GM21717 (cell line): ENCODE data around the gene ABCC6.

Experiments
- ATAC-seq: cut with Tn5 transposase; IDR thresholded peaks from one replicate; pipeline ENCODE4 v1.9.1; 2021; ENCODE audit warnings: mild to moderate bottlenecking, moderate library complexity; ENCODE audit not compliant: unreplicated experiment

Gene ABCC6

DNA sequence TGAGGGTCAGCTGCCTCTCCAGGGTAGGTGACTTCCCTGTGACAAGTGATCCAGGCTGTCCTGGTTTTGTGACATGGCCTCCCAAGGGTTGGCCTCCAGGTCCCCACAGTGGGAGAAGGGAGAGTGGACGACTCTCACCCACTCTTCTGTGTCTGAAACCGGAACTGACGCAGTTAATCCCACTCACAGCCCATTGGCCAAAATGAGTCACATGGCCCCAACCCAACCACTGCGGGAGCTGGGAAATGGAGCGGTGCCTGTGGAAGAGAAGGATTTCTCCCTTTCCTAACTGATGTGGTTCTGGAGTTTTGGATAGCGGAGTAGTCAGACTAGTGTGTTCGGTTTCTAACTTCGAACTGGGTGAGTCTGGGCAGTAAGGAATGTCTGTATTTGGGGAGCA, 79.4 kb downstream of the ABCC6 start:
- no peak for ATAC-seq

DNA sequence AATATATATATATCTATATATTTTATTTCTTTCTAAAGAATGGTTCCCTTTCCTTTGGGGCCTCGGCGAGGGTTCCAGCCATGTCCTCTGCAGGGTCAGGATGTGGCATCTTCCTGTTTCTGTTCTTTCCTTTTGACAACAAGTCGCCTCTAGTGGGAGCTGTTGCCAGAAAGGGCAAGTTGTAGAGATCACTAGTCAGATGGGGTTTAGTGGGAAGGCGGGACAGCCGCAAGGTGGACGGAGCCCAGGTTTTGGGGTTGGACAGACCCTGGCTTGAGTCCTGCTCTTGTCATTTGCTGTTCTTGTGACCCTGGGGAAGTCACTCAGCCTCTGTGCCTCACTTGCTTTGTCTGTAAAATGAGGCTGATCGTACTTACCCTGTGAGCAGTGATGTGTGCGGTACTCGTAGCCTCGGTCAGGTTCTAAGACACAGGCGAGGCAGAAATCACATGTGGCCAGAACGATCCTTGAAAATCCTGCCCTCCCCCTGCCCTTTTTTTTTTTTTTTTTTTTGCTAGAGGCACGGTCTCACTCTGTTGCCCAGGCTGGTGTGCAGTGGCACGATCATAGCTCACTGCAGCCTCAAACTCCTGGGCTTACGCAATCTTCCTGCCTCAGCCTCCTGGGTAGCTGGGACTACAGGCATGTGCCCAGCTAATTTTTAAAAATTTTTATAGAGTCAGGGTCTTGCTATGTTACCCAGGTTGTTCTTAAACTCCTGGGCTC, 80.1 kb downstream of the ABCC6 start:
- no peak for ATAC-seq

- no peak for ATAC-seq
Measured at GRCh38 chr16:16141784-16142396, 81.4 kb downstream of the ABCC6 start.

GRCh38 chr16:16141141-16141540, 82.2 kb downstream of the ABCC6 start:
- ATAC-seq = no peak

GRCh38 chr16:16140537-16140936, 82.8 kb downstream of the ABCC6 start:
- ATAC-seq = no peak

GRCh38 chr16:16139806-16140205, 83.5 kb downstream of the ABCC6 start:
- ATAC-seq = no peak

- no peak for ATAC-seq
Measured at GRCh38 chr16:16139061-16139460, 84.2 kb downstream of the ABCC6 start.

- ATAC-seq = no peak
Measured at GRCh38 chr16:16138034-16138635, 85.2 kb downstream of the ABCC6 start.

DNA sequence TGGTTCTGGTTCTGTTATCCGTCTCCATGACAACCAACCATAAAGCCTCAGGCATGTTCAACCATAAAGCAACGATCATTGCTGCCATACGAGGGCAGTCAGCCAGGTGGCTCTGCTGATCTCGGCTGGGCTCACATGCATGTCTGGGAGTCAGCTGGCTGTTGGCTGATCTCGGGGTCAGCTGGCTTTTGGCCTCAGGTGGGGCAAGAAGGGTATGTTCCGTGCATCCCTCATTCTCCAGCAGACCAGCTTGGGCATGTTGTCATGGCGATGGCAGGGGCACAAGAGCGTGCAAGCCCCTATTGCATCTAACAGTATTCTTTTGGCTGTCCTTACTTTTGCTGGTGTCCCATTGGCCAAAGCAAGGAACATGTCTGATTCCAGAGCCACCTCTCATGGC, 86.2 kb downstream of the ABCC6 start:
- ATAC-seq = no peak

- ATAC-seq = no peak
Measured at GRCh38 chr16:16136588-16136987, 86.7 kb downstream of the ABCC6 start.

GRCh38 chr16:16133943-16134604, 89.2 kb downstream of the ABCC6 start:
- ATAC-seq = no peak

- ATAC-seq = no peak
Measured at GRCh38 chr16:16131659-16132058, 91.6 kb downstream of the ABCC6 start.

GRCh38 chr16:16131204-16131603, 92.1 kb downstream of the ABCC6 start:
- ATAC-seq = no peak

- no peak for ATAC-seq
Measured at GRCh38 chr16:16127469-16128116, 95.7 kb downstream of the ABCC6 start.

DNA sequence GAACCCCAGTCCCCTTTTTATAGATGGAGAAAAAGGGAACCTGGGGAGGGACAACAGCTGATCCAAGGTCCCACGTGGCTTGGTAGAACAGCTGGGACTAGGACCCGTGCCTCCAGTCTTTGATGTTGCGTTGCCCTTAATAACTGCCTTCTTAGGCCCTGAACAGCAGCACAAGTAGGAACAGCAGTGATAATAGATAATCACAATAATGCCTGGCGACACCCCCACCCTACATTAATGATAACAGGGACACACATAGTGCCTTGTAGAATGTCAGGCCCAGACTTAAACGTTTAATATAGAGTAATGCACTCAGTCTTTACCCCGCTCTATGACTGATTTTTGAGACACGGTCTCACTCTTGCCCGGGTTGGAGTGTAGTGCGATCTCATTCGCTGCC, 96.4 kb downstream of the ABCC6 start:
- ATAC-seq = no peak

DNA sequence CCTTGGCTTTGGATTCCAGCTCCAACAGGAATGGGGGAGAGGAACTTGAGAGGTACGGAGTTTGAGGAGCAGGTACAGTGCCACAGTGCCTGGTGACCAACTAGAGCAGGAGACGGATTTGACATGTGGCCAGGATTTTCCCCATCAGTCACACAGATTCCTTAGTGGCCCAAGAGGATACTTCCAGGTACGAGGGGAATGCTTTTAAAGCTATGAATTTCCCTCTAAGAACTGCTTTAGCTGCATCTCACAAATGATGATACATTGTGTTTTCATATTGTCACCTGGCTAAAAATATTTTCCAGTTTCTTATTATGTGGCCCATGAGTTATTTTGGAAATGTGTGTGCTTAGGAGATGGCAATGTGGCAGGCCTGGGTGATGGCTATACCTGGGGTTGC, 98.3 kb downstream of the ABCC6 start:
- no peak for ATAC-seq

DNA sequence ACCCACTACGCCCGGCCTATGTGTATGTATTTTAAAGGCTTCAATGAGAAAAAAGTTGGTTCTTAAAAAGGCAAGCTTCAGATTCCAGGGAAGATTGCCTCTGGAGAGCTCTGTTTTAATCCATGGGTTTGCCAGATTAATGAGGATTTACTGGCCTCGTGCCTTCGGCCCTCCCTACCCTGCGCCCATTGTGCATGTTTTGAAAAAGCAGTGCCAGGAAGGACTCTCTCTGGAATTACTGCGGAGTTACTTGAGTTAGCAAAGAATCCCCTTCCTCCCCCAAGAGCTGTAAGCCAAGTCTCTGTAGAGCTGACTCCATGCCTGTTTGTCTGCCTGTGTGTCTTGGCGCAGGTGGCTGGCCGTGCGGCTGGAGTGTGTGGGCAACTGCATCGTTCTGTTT, 98.9 kb downstream of the ABCC6 start:
- no peak for ATAC-seq

GRCh38 chr16:16122264-16122663, 101.0 kb downstream of the ABCC6 start:
- ATAC-seq = no peak

DNA sequence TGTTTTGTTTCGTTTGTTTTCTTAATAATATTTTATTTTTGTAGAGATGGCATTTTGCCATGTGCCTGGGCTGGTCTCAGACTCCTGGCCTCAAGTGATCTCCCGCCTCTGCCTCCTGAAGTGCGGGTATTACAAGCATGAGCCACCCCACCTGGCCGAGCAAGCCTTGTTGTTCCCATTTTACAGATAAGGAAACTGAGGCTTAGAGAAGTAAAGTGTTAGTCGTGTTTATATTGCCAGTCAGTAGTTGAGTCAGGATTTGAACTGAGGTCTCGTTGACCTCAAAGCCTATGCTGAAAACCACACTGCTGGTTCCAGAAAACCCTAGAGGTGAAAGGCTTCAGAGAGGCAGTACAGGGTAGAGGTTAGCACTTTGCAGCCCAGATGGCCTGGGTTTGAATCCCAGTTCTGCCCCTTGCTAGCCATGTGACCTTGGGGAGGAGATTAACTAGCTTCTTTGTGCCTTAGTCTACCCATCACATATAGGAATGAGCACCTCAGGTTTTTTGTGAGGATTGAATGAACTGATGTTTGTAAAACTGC, 102.0 kb downstream of the ABCC6 start:
- ATAC-seq = no peak

- no peak for ATAC-seq
Measured at GRCh38 chr16:16120382-16121184, 102.7 kb downstream of the ABCC6 start.
